IPS DF 19.7 (cell line): ENCODE data around the gene TNNC2.
"Not testable (repeated sequence)": the region's sequence is repeated elsewhere in the genome, so short reads cannot be mapped to it uniquely, and the experiment has no call there.

Source experiments
- DNase-seq: peaks from one replicate; pipeline ENCODE4 v3.0.0-alpha.2; 2013; ENCODE audit warnings: low read depth, low spot score

TNNC2 gene

DNA sequence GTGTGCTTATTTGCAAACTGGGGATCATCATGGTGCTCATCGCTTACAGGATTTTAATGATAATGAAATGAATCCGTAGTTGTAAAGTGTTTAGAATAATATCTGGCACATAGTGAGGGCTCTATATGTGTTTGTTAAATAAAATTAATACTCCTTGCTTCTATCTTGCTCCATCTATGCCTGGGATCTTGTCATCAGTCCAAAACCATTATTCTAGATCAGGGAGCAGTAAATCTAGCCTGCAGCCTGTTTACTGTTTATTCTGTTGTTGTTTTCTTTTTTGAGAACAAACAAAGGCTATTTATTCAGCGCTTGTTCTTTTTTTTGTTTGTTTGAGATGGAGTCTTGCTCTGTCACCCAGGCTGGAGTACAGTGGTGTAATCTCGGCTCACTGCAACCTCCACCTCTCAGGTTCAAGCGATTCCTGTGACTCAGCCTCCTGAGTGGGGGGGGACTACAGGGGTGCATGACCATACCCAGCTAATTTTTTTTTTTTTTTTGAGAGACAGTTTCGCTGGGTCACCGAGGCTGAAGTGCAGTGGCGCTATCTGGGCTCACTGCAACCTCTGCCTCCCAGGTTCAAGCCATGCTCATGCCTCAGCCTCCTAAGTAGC is 22.0 kb upstream of the TNNC2 start:
- no peak for DNase-seq

DNA sequence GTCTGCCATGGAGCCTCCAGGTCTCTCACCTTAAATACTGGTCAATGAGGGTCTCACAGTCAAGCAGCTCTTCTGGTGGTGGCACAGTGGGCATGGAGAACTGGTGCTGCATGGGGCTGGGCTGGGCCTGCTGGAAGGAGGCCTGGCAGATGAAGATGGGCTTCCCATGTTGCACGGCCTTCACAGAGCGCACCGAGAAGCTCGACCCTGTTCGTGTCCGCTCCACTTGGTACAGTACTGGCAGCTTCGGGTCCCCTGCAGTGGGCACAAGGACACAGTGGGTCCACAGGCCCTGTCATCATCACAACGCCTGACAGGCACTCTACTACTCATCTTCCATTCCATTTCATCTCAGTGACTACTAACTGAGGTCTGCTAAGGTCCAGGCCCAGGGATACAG is 21.3 kb upstream of the TNNC2 start:
- no peak for DNase-seq

DNA sequence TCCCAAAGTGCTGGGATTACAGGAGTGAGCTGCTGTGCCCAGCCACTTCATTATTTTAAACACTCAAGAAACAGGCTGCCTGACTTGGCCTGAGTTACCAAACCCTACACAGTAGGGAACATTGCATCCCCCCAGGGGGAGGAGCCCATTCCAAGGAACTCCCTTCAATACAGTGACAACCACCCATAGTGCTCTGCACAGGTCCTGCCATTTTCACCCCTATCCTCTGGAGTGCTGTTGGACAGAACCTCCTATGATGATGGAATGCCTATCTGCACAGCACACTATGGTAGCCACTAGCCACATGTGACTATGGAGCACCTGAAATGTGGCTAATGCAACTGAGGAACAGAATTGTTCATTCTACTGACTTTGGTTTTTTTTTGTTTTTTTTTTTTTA is 18.3 kb upstream of the TNNC2 start:
- DNase-seq: no peak

DNA sequence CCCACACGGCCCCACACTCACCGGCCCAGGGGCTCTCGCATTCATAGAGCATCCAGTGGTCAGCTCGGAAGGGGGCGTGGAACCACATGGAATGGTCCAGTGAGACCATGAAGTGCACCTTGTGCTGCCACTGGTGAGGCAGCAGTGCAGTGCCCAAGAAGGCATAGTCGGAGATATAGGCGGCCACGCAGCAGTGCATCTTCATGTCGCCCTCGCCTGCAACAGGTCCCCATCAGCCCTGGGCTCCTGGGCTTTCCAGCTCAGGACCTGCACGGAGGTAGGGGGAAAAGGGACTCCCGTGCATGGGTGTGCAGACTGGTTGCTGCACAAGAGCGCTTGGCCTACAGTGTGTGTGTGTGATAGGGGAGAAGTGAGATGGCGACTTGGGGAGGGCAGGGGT is 16.4 kb upstream of the TNNC2 start:
- DNase-seq: no peak

DNA sequence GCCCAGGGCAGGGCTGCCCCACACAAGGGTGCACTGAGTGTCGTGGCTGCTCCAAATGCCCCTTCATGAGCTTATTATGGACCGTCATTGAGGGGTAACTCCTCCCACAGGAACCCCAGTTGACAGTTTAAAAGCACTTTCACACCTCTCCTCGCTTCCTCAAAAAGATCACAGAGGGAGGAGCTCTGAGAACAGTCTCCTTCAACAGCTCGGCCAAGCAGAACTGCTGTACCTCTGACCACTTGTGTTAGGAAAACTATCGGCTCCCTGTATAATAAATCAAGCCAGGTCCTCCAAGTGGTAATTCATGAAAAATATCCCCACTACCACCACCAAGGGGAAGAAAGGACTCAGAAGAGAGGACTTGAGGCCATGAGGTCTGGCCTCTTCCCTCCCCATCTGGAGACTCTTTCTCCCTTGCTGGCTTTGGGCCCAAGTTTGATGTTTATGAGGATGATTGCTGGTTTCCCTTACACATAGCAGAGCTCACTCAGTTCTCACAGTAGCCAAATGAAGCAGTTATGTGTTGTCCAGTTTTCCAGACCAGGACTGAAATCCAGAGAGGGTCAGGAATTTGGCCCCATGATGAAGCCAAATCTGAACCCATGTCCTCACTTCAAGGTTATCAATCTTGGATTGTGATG is 15.2 kb upstream of the TNNC2 start:
- no peak for DNase-seq

DNA sequence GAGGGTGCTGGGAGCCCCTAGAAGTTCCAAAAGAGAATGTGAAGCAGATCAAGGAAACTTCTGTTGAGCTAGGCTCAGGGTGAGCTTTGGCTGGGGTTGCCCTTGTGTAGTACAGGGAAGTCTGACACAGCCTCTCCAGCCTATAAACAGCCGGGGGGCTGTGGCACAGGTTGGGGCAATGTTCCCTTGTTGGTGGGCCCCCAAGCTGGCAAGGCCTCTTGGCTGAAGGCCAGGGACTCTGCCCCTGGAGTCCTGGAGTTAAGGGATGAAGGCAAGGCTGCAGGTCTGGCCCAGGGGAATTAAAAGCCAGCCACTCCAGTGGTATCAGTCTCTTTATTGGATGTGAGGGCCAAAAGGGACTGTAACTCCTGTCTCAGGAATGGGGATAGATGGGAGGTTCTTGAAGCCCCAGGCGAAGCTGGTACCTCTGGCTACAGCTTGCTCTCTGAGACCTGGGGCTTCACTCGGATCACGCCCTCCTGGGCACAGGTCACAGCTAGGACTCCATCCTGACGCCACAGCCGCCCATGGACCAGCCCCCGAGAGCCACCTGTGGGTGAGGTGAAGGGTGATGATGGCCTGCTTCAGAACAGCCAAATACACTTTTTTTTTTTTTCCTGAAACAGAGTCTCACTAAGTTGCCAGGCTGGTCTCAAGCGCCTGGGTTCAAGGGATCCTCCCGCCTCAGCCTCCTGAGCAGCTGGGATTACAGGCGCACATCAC is 14.5 kb upstream of the TNNC2 start:
- no peak for DNase-seq

DNA sequence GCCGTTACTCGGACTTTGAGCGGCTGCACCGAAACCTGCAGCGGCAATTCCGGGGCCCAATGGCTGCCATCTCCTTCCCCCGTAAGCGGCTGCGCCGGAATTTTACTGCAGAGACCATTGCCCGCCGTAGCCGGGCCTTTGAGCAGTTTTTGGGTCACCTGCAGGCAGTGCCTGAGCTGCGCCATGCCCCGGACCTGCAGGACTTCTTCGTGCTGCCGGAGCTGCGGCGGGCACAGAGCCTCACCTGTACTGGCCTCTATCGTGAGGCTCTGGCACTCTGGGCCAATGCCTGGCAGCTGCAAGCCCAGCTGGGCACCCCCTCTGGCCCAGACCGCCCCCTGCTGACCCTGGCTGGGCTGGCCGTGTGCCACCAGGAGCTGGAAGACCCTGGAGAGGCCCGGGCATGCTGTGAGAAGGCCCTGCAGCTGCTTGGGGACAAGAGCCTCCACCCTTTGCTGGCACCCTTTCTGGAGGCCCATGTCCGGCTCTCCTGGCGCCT is 13.6 kb upstream of the TNNC2 start:
- no peak for DNase-seq

DNA sequence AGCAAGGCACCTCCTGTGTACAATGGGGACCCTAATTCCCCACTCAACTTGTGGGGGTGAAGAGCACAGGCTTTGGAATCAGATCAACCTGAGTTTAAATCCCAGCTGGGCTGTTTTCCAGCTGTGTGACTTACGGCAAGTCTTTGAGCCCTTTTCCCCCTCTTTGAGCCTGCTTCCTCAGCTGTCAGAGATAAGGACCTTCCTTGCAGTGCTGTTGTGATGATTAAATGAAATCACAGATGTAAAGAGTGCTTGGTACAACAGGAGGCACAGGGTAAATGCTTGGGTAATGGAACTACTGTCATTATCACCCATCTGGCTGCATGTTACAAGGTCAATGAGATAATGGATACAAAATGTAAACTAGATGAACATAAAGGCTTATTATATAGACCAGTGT is 9.7 kb upstream of the TNNC2 start:
- DNase-seq: no peak

DNA sequence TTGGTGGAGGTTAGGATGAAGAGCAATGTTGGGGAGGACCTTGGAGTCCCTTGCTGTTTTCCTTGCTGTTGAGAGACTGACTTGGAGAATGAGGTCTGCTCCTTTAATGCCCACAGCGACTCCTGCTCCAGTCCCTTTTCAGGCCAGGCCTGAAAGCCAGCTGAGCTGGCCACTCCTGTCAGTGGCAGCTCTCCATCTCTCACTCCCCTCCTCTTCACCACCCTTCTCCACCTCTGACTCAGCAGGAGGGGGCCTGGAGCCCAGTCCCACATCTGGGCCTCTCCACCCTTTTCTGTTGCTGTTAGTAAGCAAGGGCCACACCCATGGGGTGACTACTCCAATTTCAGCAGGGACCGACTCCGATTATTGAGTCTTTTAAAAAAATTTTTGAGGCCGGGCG is 8.7 kb upstream of the TNNC2 start:
- no peak for DNase-seq

DNA sequence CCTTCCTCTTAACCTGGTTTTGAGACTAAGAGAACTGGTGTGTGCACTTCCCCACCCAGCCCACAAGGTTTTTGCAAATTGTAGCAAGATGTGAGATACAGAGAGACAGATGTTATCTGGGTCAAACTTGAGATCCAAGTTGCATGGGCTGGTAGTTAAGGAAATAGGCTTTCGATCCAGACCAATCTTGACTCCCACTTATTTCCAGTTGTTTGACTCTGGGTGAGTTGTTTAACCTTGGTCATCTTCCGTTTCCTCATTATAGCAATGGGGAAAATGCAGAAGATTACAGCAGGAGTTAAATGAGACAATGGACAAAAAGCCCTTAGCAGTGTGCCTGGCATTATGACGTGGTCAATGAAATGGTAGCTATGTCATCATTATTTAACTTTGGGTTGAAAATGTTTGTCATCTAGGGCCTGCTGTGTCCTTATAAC is 8.2 kb upstream of the TNNC2 start:
- DNase-seq: no peak

DNA sequence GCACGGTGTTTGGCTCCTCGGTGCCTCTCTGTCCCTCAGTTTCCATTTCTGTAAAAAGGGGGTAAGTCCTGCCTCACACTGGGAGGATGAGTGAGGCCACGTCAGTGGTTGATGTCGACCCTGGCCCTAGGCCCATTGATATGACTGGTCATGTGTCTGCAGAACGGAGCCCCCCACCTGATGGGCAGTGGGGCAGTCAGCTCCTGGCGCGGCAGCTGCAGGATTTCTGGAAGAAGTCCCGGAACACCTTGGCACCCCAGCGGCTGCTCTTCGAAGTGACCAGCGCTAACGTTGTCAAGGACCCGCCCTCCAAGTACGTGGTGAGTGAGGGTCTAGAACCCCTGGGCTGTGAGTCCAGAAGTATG is 7.7 kb upstream of the TNNC2 start:
- no peak for DNase-seq

DNA sequence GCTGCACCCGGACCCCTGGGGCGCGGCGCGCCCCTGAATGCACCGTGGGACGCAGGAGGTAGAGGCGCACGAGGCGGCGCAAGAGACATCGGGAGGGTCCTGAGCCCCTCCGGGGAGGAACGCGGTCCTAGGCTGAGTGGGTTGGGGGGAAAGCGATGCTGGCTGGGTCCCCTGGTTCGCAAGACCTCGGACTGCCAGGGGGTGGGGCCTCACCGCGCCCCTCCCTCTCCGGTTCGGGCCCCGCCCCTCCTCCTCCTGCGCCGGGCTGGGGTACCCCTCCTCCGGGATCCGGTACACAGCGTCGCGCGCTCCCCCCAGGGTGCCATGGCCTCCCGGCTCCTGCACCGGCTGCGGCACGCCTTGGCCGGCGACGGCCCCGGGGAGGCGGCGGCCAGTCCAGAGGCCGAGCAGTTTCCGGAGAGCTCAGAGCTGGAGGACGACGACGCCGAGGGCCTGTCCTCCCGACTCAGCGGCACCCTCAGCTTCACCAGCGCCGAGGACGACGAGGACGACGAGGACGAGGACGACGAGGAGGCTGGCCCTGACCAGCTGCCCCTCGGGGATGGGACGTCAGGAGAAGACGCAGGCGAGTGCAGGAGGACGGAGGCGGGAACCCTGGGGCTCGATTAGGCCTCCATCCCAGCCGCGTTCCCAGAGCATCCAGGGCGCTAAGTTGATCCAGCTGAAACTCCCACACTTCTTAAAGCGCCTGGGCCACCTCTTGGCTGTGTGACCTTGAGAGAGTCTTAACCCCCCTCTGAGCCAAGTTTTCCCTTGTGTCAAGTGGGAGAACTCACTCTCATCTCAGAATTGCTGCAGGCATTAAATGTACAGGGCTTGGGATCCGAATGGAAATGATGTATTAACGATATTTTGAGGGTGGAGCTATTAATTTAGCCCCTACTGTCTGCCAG is 7.0 kb upstream of the TNNC2 start:
- DNase-seq: no peak

DNA sequence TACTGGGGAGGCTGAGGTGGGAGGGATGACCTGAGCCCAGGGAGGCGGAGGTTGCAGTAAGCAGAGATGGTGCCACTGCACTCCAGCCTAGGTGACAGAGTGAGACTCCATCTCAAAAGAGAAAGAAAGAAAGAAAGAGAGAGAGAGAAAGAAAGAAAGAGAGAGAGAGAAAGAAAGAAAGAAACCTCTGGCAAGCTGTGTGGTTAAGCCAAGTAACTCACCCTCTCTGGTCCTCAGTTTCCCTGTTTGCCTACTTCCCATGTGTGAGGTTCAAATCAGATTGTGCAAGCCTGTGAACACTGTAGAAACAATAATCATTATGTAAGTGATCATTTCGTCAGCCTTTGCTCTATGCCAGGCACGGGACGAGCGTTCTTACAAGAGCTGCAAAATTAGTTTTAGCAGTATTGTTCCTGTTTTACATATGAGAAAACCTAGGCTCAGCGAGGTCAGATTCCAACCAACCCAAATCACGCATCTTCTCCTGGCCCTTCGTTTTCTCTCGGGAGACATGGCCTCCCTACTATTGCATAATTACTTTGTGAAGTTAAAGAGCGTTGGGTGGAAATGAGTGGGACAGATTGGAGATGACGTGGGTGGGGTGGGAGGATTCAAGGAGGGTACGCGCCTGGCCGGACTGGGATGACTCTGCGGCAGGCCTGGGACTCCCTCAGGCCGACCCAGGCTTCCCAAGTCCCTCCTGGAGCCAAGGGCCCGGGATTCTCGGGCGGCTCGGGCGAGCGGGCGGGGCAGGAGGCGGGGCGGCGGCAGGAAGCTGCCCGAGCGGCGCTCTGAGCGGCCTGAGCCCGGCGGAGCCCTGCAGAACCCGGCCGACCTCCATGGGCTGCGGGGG is 6.1 kb upstream of the TNNC2 start, which contains the start of gene SNX21:
TSS of gene SNX21 (plus strand) at position 770 of the 853 bp plus-strand sequence. CDS start 121 bp downstream, outside the sequence.
- no peak for DNase-seq

DNA sequence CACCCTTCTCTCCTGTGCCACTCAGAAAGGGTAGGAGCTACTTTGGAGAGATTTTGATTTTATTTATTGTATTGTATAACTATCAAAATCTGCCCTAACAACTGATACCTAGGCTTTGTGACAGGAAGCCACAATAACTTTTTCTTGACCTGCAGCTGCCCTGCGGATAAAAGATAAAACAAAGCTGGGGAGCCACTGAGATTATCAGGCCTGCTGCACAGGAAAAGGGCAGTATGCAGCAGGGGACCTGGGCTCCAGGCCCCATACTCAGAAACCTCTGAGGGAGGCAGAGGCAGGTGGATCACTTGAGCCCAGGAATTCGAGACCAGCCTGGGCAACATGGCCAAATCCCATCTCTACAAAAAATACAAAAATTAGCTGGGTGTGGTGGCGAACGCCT is 5.5 kb upstream of the TNNC2 start:
- no peak for DNase-seq

DNA sequence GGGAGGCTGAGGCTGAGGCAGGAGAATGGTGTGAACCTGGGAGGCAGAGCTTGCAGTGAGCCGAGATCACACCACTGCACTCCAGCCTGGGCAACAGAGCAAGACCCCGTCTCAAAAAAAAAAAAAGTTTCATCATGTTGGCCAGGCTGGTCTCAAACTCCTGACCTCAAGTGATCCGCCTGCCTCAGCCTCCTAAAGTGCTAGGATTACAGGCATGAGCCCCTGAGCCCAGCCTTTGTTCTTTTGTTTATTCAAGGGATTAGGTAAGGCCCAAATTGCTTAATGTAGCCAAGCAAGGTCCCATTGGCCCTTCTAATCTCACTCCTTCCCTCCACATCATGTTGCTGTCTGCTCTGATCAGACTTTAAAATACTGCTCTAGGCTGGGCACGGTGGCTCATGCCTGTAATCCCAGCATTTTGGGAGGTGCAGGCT is 2.6 kb upstream of the TNNC2 start:
- not testable (repeated sequence) for DNase-seq

DNA sequence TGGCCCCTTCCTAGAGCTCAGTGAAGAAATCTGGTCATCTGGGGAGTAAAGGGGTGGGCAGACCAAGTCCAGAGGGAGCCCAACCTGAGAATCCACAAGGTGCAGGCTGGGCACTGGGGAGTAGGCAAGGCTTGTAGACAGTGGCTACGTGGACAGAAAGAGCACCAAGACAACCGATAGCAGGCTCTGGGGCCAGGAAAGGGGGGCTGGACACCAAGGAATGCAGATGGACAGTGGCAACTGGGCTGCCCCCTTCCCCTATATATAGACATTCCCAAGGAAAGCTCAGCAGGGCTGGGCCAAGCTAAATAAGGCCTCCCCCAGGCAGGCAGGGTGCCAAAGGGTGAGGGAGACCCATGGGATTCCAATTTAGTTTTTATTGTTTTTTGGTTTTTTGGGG is 1.5 kb upstream of the TNNC2 start:
- DNase-seq: no peak

DNA sequence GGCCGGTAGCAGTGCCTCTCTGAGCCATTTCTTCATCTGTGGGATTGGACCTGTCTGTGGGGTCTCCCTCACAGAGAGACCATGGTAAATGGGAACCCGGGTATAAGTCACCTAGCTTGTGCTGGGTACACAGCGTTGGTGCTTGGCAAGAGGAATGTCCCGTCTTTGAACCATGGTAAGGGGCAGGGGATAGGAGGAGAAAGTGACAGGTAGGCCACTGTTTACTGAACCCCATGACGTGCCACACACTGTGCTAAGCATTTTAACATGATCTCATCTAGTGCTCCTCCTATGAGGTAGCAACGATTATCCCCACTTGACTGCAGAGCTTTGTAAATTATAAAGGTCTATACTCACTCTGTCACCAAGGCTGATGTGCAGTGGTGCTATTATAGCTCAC is 600 bp upstream of the TNNC2 start:
- DNase-seq: no peak

DNA sequence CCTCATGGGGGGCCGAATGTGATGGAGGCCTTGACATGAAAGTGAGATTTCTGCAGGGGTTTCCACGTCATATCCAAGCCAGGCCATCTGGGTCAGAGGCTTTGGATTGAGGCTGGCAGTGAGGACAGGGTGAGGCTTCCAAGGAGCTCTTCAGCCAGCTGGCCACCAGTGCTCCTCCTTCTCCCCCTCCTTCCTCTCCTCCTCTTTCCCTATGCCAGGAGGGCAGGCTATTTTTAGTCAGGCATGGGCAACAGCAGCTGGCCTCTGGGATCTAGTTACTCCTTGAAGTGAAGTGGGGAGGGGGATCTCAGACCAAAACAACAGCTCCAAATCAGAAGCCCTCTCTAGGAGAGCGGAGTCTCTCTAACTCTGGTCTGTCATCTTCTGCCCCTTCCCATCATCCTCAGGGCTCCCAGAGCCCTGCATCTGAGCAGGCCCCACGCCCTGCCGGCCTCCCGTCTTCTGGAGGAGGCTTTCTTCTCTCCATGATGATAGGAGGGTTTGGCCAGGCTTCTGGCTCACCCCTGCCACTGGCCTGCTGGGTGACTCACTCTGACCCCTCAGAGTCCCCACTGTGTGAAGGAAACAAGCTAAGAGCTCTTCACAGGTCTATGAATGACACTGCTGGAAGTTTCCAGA is 612 bp downstream of the TNNC2 start:
- no peak for DNase-seq

DNA sequence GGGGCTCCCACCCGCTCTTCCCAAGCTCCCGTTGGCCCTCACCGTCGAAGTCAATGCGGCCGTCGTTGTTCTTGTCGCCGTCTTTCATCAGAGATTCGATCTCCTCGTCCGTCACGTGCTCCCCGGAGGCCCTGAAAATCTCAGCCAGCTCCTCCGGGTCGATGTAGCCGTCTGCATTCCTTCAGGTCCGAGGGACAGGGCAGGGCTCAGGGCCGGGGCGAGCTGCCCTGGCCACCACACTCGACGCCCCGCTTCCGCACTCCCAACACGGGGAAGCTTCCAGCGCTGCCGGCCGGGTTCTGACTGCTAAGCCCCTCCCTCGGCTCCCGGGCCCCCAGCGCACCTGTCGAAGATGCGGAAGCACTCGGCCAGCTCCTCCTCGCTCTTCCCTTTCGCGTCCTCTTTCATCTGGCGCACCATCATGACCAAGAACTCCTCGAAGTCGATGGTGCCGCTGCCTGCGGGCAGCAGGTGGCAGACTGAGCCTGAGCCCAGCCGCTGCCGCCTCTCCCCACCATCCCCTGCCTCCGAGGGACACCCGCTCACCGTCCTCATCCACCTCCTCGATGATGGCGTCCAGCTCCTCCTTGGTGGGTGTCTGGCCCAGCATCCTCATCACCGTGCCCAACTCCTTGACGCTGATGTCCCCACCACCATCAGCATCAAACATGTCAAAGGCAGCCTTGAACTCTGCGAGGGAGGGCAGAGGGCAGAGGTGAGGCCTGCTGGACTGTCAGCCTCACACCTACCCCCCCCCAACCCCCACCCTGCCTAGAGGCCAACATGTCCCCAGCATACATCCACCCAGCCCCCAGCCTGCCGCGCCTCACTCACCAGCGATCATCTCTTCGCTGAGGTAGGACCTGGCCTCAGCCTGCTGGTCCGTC is 2.9 kb downstream of the TNNC2 start:
- no peak for DNase-seq
